ENCODE measurements around the gene NTHL1. TPM values are rescaled to one million over a fixed set of nuclear protein-coding genes. Genes with fewer than 3 reads are reported as not detected.

NTHL1 gene
- total and polyA plus RNA-seq, 9 donors, result 1.9 to 38.1 (median 23.9) TPM

GRCh38 chr16:2079311-2079800 lies 31.7 kb upstream of the NTHL1 start:
- Histone ChIP-seq H3K27me3 (no peaks in the 10 kb centered on the region), H3K36me3 (no peaks in the 10 kb centered on the region), H3K4me1 (ENCODE audit: insufficient read depth) (peaks cover 8% of the 10 kb centered on the region), H3K9me3 (no peaks in the 10 kb centered on the region), H3K4me3 (no peak overlapping the region), H3K27ac (no peak overlapping the region)
- intact Hi-C loops (cut with DNase I), result loop anchor here in 1 of 4 donors (10.0 kb wide), 1 partner anchor 55 kb away; the partner anchor contains the start of gene PKD1
- TF ChIP-seq EP300 (IDR thresholded peaks at IDR 0.05) (no peak), POLR2A (IDR thresholded peaks at IDR 0.05) (no peak), CTCF (IDR thresholded peaks at IDR 0.05) (no peak)
- 92% methylated on average over 28 to 30 of the region's 30 CpGs for WGBS, 3 donors
- DNase-seq, result no peak

- Histone ChIP-seq H3K36me3 (no peaks in the 10 kb centered on the region), H3K4me1 (ENCODE audit: insufficient read depth) (peaks cover 8% of the 10 kb centered on the region), H3K4me3 (no peak overlapping the region), H3K27me3 (no peaks in the 10 kb centered on the region), H3K27ac (no peak overlapping the region), H3K9me3 (no peaks in the 10 kb centered on the region)
- WGBS, 3 donors, result 93% methylated on average over 23 of the region's 23 CpGs
- TF ChIP-seq CTCF (IDR thresholded peaks at IDR 0.05), result no peak
- no peak for TF ChIP-seq POLR2A (IDR thresholded peaks at IDR 0.05)
- TF ChIP-seq EP300 (IDR thresholded peaks at IDR 0.05), result no peak
- intact Hi-C loops (cut with DNase I), result loop anchor here in 1 of 4 donors (10.0 kb wide), 1 partner anchor 56 kb away; the partner anchor contains the start of gene PKD1
- DNase-seq, result no peak
Observed at GRCh38 chr16:2078691-2079090, 31.1 kb upstream of the NTHL1 start.

GRCh38 chr16:2078096-2078495 lies 30.5 kb upstream of the NTHL1 start:
- Histone ChIP-seq H3K9me3 (no peaks in the 10 kb centered on the region), H3K4me1 (ENCODE audit: insufficient read depth) (peaks cover 7% of the 10 kb centered on the region), H3K27ac (no peak overlapping the region), H3K36me3 (no peaks in the 10 kb centered on the region), H3K4me3 (no peak overlapping the region), H3K27me3 (no peaks in the 10 kb centered on the region)
- TF ChIP-seq CTCF (IDR thresholded peaks at IDR 0.05) (no peak), POLR2A (IDR thresholded peaks at IDR 0.05) (no peak), EP300 (IDR thresholded peaks at IDR 0.05) (no peak)
- intact Hi-C loops (cut with DNase I), result loop anchor here in 1 of 4 donors (10.0 kb wide), 1 partner anchor 57 kb away; the partner anchor contains the start of gene PKD1
- no peak for DNase-seq
- WGBS, 3 donors, result 91 to 97% (median 95%) methylated on average over 6 to 7 of the region's 7 CpGs

- H3K4me3 ChIP-seq, result no peak overlapping the region
- H3K27ac ChIP-seq, result no peak overlapping the region
- 91 to 95% (median 92%) methylated on average over 13 to 21 of the region's 21 CpGs for WGBS, 3 donors
- DNase-seq, result no peak
- TF ChIP-seq EP300 (IDR thresholded peaks at IDR 0.05) (no peak), POLR2A (IDR thresholded peaks at IDR 0.05) (no peak), CTCF (IDR thresholded peaks at IDR 0.05) (no peak)
- H3K27me3 ChIP-seq, result no peaks in the 10 kb centered on the region
- H3K36me3 ChIP-seq, result no peaks in the 10 kb centered on the region
- H3K9me3 ChIP-seq, result no peaks in the 10 kb centered on the region
- peaks cover 3% of the 10 kb centered on the region for H3K4me1 ChIP-seq (ENCODE audit: insufficient read depth)
- intact Hi-C loops (cut with DNase I), result loop anchor here in 1 of 4 donors (10.0 kb wide), 1 partner anchor 57 kb away; the partner anchor contains the start of gene PKD1
Observed at GRCh38 chr16:2077696-2078095, 30.1 kb upstream of the NTHL1 start.

Measured in ovary (tissue), 9 donors.